ENCODE results near the gene ACR. TPM values are rescaled to one million over a fixed set of nuclear protein-coding genes. Genes with fewer than 3 reads are reported as not detected.

The ACR gene
- total RNA-seq, 2 donors from 2014 or later = 0.18 TPM; not detected in 1

DNA sequence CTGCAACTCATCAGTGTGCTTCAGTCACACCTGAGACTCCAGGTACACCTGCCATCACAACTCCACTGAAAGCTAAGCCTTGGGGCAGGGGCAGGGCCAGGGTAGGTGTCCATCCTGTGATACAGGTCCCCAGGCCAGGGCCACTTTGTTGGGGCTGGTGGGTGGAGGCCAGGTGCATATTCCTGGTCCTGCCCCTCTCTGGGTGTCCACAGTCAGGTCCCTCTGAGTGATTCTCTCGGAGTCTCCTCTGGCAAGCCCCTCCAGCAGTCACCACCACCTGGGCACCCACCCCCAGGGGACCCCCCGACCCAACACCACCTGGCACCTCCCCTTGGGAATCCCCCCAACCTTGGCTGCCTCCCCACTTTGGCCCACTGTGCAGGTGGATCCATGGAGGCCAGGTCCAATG, 9.5 kb upstream of the ACR start:
- Mint-ChIP-seq H3K4me3 (no peak overlapping the region), H3K27me3 (ENCODE audit: insufficient read depth) (peaks cover 46% of the 10 kb centered on the region), H3K27ac (no peak overlapping the region), H3K36me3 (ENCODE audit: low read depth) (peaks cover 11% of the 10 kb centered on the region), H3K9me3 (no peaks in the 10 kb centered on the region), H3K4me1 (no peaks in the 10 kb centered on the region)
- DNase-seq = no peak
- WGBS, 2 experiments (ENCODE audit: insufficient coverage in 1 of 2, insufficient read length in 1 of 2) = 82 to 92% methylated on average over 2 of the region's 2 CpGs
- Histone ChIP-seq H3K9me3 (ENCODE audit: control insufficient read depth, low read length) (no peaks in the 10 kb centered on the region), H3K4me1 (ENCODE audit: control insufficient read depth, insufficient read depth, low read length) (no peaks in the 10 kb centered on the region), H3K36me3 (ENCODE audit: control insufficient read depth, insufficient read depth, low read length) (peaks cover 5% of the 10 kb centered on the region), H3K27me3 (ENCODE audit: control insufficient read depth, insufficient read depth, low read length, poor library complexity, severe bottlenecking) (no peaks in the 10 kb centered on the region), H3K27ac (ENCODE audit: low read depth, low read length) (no peak overlapping the region), H3K4me3 (ENCODE audit: low read length) (no peak overlapping the region), H3K9ac (ENCODE audit: extremely low read depth, low read length, poor library complexity, severe bottlenecking) (no peak overlapping the region)
- no peak for TF ChIP-seq CTCF (conservative IDR thresholded peaks at IDR 0.05)

- Mint-ChIP-seq H3K9me3 (no peaks in the 10 kb centered on the region), H3K4me1 (peaks cover 1% of the 10 kb centered on the region), H3K27ac (no peak overlapping the region), H3K36me3 (ENCODE audit: low read depth) (peaks cover 11% of the 10 kb centered on the region), H3K27me3 (ENCODE audit: insufficient read depth) (peaks cover 50% of the 10 kb centered on the region), H3K4me3 (no peak overlapping the region)
- 90 to 91% methylated on average over 17 to 21 of the region's 21 CpGs for WGBS, 2 experiments (ENCODE audit: insufficient coverage in 1 of 2, insufficient read length in 1 of 2)
- Histone ChIP-seq H3K27ac (ENCODE audit: low read depth, low read length) (no peak overlapping the region), H3K4me3 (ENCODE audit: low read length) (no peak overlapping the region), H3K9ac (ENCODE audit: extremely low read depth, low read length, poor library complexity, severe bottlenecking) (no peak overlapping the region), H3K36me3 (ENCODE audit: control insufficient read depth, insufficient read depth, low read length) (peaks cover 5% of the 10 kb centered on the region), H3K4me1 (ENCODE audit: control insufficient read depth, insufficient read depth, low read length) (no peaks in the 10 kb centered on the region), H3K27me3 (ENCODE audit: control insufficient read depth, insufficient read depth, low read length, poor library complexity, severe bottlenecking) (no peaks in the 10 kb centered on the region), H3K9me3 (ENCODE audit: control insufficient read depth, low read length) (no peaks in the 10 kb centered on the region)
- TF ChIP-seq CTCF (conservative IDR thresholded peaks at IDR 0.05) = no peak
- DNase-seq = no peak
Measured at GRCh38 chr22:50729391-50730012, 8.5 kb upstream of the ACR start.

GRCh38 chr22:50730013-50730891, 7.8 kb upstream of the ACR start:
- no peak for TF ChIP-seq CTCF (conservative IDR thresholded peaks at IDR 0.05)
- Histone ChIP-seq H3K9ac (ENCODE audit: extremely low read depth, low read length, poor library complexity, severe bottlenecking) (no peak overlapping the region), H3K9me3 (ENCODE audit: control insufficient read depth, low read length) (no peaks in the 10 kb centered on the region), H3K27ac (ENCODE audit: low read depth, low read length) (no peak overlapping the region), H3K4me3 (ENCODE audit: low read length) (no peak overlapping the region), H3K4me1 (ENCODE audit: control insufficient read depth, insufficient read depth, low read length) (no peaks in the 10 kb centered on the region), H3K36me3 (ENCODE audit: control insufficient read depth, insufficient read depth, low read length) (peaks cover 5% of the 10 kb centered on the region), H3K27me3 (ENCODE audit: control insufficient read depth, insufficient read depth, low read length, poor library complexity, severe bottlenecking) (peaks cover 2% of the 10 kb centered on the region)
- Mint-ChIP-seq H3K9me3 (no peaks in the 10 kb centered on the region), H3K4me3 (no peak overlapping the region), H3K27ac (no peak overlapping the region), H3K27me3 (ENCODE audit: insufficient read depth) (peaks cover 56% of the 10 kb centered on the region), H3K36me3 (ENCODE audit: low read depth) (peaks cover 9% of the 10 kb centered on the region), H3K4me1 (peaks cover 1% of the 10 kb centered on the region)
- DNase-seq = no peak
- WGBS, 2 experiments (ENCODE audit: insufficient coverage in 1 of 2, insufficient read length in 1 of 2) = 94 to 96% methylated on average over 23 to 54 of the region's 54 CpGs
